ENCODE results near the gene COL25A1.

DNA sequence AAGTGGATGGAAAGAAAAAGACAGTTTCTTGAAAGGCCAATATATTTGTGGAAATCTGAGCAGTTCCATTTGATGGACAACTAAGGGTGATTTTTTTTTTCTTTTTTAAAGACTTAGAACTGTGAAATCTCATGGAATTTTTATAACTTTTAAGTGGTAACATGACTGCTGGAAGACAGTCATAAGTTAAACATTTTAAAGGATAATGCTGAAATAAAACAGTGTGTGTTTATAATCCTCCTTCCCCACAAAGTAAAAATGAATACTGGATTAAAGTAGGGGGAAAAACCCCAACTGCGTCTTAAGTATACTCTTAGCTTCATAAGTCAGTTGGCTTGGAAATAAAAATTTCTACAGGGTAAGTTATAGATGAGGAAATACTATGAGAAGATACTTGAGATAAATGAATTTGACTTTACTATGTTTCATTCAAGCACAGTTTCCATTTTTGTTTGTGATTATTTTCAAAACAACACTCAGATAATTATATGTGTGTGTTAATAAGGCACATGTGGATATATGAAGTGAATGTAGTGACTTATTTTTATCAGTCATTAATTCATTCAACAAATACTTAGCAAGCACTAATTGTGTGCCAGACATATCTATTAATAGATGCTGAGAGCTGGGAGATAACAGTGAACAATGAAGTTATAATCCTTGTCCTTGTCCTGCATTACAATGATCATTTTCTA lies 410.4 kb downstream of the COL25A1 start:
- TF ChIP-seq, protein P1, sequence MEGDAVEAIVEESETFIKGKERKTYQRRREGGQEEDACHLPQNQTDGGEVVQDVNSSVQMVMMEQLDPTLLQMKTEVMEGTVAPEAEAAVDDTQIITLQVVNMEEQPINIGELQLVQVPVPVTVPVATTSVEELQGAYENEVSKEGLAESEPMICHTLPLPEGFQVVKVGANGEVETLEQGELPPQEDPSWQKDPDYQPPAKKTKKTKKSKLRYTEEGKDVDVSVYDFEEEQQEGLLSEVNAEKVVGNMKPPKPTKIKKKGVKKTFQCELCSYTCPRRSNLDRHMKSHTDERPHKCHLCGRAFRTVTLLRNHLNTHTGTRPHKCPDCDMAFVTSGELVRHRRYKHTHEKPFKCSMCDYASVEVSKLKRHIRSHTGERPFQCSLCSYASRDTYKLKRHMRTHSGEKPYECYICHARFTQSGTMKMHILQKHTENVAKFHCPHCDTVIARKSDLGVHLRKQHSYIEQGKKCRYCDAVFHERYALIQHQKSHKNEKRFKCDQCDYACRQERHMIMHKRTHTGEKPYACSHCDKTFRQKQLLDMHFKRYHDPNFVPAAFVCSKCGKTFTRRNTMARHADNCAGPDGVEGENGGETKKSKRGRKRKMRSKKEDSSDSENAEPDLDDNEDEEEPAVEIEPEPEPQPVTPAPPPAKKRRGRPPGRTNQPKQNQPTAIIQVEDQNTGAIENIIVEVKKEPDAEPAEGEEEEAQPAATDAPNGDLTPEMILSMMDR (IDR thresholded peaks at IDR 0.05), result no peak
- no peak for TF ChIP-seq ZFP36 (IDR thresholded peaks at IDR 0.05; ENCODE audit: borderline replicate concordance, partially characterized antibody)
